Erythroblast (primary cell): ENCODE data around the gene ZNF319.

Experiments used
- GATA1 ChIP-seq: IDR thresholded peaks from 2 replicates; pipeline ENCODE4 v1.6.1; 2011; ENCODE audit warnings: low read depth, mild to moderate bottlenecking, control low read depth, low read length, moderate library complexity
- POLR2A ChIP-seq: IDR thresholded peaks from 2 replicates; pipeline ENCODE4 v1.6.1; 2011; ENCODE audit warnings: mild to moderate bottlenecking, low read length

DNA sequence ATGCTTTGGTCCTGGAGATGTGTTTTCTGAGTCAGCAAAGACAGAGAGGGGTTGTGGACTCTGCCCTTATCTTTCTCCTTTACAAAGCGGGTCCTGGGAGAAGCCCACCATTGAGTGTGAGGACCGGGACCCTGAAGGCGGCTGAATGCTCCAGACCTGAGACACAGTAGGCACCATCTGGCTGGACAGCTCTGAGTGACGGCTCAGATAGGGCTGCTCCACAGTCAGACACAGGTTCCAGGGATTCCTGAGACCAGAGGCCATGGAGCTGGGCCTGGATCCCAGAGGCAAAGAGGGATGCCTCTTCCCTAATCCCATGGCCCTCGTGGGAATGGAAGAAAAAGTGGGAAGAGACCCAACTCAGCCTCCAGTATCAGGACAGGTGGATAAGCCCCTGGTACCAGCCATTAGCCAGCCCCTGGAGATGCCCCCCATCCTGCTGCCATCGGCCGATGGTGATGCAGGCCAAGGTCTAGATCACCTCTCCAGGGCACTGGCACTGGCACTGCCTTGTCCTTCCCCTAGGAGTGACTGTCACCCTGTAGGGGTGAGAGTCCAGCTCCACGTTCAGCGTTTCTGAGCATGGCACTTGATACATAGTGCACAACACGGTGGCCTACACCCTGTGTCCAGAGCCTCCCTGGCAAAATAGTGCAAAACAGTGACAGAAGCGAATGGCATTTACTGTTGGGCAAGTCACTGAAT is 29.8 kb upstream of the ZNF319 start:
- TF ChIP-seq POLR2A, result no peak
- TF ChIP-seq GATA1, result no peak
